Measurements from ENCODE around the gene RUVBL2.

The RUVBL2 gene

DNA sequence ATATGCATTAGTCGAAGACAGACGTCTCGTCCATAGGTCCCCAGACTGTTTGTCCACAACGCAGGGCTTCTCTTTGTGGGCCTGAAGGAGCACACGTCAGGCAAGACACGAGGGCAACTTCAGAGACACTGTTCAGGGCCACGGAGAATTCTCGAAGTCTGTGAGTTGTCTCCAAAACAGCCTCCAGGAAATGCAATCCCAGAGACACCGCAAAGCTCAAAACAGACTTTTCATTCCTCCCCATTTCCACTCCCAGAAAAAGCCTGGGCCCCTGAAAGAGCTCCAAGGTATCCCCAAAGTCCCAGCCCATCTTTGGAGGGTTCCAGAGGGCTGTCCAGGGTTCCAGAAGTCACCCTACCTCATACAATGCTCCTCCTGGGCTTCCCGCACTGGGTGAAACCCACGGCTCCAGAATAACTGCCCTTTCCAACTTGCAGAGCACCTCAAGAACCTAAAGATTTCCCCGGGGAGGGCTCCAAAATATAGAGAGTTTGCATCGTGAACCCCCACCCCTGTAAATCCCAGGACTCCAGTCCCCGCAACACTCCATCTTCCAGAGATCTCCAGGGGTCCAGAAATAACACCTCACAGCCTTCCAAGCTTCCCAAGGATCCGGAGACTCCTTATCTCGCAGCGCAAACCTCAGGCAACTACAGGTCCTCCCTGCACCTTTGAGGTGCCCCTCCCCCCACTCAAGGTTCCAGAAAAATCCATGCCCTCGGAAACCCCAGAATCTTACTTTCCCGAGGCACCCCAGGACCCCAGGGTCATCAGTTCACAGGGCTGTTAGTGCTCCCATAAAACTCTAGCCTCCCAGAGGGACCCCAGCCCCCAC is 29.3 kb upstream of the RUVBL2 start:
- no peak for DNase-seq

GRCh38 chr19:48965040-48965805 is 28.5 kb upstream of the RUVBL2 start, which contains the start of gene FTL:
FTL (plus strand) TSS chr19:48965309; CDS start chr19:48965508, 199 bp downstream.
- peak; percentile 92 to 96 for DNase-seq

DNA sequence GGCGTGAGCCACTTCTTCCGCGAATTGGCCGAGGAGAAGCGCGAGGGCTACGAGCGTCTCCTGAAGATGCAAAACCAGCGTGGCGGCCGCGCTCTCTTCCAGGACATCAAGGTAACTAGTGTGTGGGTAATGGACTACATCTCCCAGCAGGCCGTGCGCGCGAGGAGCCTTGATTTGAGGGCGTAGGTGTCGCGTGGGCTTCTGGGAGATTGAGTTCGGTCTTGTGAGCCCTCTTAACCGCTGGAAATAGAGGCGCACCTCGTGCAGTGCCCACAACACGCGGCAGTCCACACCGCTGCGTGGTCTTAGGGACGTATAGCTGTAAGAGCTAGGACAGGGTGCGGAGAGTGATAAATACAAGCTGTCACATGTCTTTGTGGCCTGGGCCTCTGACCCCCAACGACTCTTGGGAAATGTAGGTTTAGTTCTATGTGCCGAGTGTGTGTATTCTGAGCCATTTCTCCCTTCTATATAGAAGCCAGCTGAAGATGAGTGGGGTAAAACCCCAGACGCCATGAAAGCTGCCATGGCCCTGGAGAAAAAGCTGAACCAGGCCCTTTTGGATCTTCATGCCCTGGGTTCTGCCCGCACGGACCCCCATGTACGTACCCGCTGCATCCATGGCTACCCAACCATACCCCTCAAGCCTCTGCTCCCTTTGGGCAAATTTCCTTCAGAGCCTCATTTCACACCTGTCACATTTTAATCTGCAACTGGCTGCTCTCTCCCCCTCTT is 27.7 kb upstream of the RUVBL2 start:
- peak; percentile 84 to 86 for DNase-seq

DNA sequence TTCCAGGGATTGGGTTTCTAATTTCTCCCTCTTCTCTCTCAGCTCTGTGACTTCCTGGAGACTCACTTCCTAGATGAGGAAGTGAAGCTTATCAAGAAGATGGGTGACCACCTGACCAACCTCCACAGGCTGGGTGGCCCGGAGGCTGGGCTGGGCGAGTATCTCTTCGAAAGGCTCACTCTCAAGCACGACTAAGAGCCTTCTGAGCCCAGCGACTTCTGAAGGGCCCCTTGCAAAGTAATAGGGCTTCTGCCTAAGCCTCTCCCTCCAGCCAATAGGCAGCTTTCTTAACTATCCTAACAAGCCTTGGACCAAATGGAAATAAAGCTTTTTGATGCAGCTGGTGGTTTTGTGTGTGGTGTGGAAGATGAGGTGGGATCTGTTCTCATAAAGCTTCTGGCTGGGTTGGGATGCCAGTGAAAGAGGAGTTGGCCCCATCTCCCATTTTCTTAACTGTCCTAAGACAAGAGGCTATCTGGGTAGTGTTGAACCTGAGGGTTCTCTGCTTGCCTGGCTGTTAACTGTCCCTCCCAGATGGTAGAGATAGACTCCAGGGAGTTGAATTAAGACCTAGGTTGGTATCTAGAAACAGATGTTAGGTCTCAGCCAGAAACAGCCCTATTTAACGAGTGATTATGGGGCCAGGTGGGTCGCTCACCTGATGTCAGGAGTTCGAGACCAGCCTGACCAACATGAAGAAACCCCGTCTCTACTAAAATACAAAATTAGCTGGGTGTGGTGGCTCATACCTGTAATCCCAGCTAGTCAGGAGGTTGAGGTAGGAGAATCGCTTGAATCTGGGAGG is 26.9 kb upstream of the RUVBL2 start:
- DNase-seq, result no peak

GRCh38 chr19:48967346-48968178 is 26.1 kb upstream of the RUVBL2 start:
- DNase-seq, result no peak

- DNase-seq, result no peak
These were observed 25.5 kb upstream of the RUVBL2 start for GRCh38 chr19:48968179-48968661.

GRCh38 chr19:48968813-48969218 is 24.9 kb upstream of the RUVBL2 start:
- no peak for DNase-seq

- no peak for DNase-seq
These were observed 24.2 kb upstream of the RUVBL2 start for GRCh38 chr19:48969276-48970138.

- no peak for DNase-seq
These were observed 23.4 kb upstream of the RUVBL2 start for GRCh38 chr19:48970139-48970766.

- DNase-seq, result peak; percentile 39 to 63
These were observed 22.7 kb upstream of the RUVBL2 start for GRCh38 chr19:48970923-48971395.

DNA sequence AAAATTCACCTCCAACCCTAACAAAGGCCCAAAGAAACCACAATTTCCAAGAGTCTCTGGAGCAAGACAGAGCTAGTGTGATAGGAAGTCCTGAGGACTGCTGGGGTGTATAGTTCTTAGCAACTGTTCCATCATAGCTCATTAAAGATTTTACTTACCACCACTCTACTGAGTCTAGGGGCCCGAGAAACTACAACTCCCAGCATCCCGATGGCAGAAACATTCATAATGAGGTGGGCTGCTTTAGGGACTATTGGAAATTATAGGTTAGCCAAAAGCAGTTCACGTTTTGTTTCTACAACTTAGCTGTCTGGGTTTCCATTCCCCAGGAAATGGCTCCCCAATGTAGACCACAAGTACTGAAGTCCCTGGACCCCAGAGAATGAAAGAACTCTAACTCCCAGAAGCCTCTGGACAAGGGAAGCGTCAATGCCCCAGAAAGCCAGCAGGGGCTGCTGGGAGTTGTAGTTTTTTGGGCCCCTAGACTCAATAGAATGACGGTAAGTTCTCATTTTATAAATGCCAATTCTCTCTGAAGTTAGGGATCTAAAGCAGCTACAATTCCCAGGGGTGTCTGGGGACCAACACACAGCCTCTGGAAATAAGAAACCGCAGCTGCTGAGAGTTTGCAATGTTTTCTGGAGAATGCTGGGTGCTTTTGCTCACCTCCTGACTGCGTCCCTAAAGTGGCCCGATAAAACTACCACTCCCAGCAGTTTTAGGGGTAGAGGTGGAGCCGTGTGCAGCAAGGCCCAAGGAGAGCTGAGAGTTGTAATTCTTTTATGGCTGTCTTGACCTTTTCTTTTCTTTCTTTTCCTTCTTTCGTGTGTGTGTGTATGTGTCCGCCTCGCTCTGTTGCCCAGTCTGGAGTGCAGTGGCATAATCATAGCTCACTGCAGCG is 17.5 kb upstream of the RUVBL2 start:
- peak in 1 of 2 experiments; percentile 40 for DNase-seq

DNA sequence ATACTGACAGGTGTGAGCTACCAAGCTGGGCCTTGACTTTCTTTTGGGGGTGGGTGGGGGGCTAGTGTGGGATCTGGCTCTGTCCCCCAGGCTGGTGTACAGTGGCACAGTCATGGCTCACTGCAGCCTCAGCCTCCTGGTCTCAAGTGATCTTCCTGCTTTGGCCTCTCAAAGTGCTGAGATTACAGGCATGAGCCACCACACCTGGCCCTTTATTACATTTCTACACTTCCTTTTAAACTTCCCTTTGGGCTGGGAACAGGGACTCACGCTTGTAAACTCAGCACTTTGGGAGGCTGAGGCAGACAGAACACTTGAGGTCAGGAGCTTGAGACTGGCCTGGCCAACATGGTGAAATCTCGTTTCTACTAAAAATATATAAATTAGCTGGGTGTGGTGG is 16.6 kb upstream of the RUVBL2 start:
- no peak for DNase-seq

DNA sequence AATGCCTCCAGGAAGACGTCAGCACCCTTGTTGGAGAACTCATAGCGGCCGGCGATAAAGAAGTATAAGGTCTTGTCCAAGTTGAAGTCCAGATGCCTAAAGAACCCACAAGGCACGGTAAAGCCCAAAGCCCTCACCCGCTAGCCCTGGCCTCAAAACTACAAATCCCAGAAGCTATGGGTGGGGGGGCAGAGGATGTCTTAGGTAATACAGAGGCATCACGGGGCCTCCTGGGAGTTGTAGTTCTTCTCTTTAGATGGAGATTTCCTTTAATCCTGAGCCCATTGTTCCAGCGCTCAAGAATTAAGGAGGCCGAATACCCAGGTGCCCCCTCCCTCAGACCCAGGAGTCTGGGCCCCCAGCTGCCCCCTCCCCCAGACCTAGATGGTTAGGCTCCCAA is 11.4 kb upstream of the RUVBL2 start:
- no peak for DNase-seq

- no peak for DNase-seq
These were observed 8.0 kb upstream of the RUVBL2 start for GRCh38 chr19:48985711-48986110.

GRCh38 chr19:48986211-48986610 is 7.5 kb upstream of the RUVBL2 start:
- no peak for DNase-seq

- DNase-seq, result no peak
These were observed 6.4 kb upstream of the RUVBL2 start for GRCh38 chr19:48987323-48987722.

DNA sequence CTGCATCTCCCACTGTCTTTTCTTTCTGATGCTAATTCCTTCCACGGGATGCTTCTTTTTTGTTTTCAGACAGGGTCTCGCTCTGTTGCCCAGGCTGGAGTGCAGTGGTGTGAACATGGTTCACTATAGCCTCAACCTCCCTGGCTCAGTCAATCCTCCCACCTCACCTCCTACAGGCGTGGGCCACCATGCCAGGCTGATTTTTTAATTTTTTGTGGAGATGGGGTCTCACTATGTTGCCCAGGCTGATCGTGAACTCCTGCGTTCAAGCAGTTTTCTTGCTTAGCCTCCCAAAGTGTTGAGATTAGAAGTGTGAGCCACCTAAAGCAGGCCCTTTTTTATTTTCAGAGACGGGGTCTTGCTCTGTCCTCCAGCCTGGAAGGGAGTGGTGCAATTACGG is 5.4 kb upstream of the RUVBL2 start:
- no peak for DNase-seq

DNA sequence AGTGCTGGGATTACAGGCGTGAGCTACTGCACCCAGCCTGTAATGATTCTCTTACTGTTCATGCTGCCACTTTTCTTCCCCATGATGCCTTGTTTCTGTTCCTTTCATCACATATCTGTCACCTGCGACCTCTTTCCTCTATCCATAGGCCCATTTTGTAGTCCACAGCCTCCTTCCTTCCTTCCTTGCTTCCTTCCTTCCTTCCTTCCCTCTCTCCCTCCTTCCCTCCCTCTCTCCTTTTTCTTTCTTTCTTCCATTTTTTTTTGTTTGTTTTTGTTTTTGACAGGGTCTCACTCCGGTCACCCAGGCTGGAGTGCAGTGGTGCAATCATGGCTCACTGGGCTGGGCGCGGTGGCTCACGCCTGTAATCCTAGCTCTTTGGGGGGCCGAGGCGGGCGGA is 4.8 kb upstream of the RUVBL2 start:
- DNase-seq, result no peak

Data from NCI-H1930 (cell line).